DND-41 (cell line): ENCODE data around the gene LY6G5C.
A peak's percentile ranks its signal among the peaks of the same experiment; 100 is the strongest.

ENCODE experiments used
- ATAC-seq: fragments of 200-7000 bp; cut with Tn5 transposase; 3 replicates; pipeline ENCODE4 v1.9.1; 2021; ENCODE audit warnings: low read depth; ENCODE audit not compliant: insufficient read depth
- DNase-seq: peaks from one replicate; pipeline ENCODE4 v3.0.0-alpha.2; 2020
- H2AFZ ChIP-seq: 2 replicates; pipeline ENCODE4 v1.6.0; 2012; ENCODE audit warnings: low read depth, low read length
- H3K27ac ChIP-seq: 2 replicates; pipeline ENCODE4 v1.5.1; 2012; ENCODE audit warnings: low read length, inconsistent platforms
- H3K27me3 ChIP-seq: fragments of 200-600 bp; sonication (generic); 2 replicates; pipeline ENCODE4 v1.6.0; 2012; ENCODE audit warnings: low read length, mild to moderate bottlenecking, inconsistent platforms; ENCODE audit not compliant: insufficient read depth, poor library complexity
- H3K36me3 ChIP-seq: 2 replicates; pipeline ENCODE4 v1.5.1; 2012; ENCODE audit warnings: low read length, inconsistent platforms; ENCODE audit not compliant: insufficient read depth
- H3K4me1 ChIP-seq: 2 replicates; pipeline ENCODE4 v1.5.1; 2012; ENCODE audit warnings: mild to moderate bottlenecking, low read length; ENCODE audit not compliant: insufficient read depth
- H3K4me2 ChIP-seq: 2 replicates; pipeline ENCODE4 v1.6.0; 2012; ENCODE audit warnings: mild to moderate bottlenecking, moderate library complexity, low read length, inconsistent platforms; ENCODE audit not compliant: insufficient read depth
- H3K4me3 ChIP-seq, 2 experiments: fragments of 200-600 bp in 1 of 2; shearing (Covaris generic) in 1 of 2; 2 replicates each; pipeline ENCODE4 v1.5.1; 2012 to 2016; ENCODE audit warnings: inconsistent platforms in 2 of 2, low read length in 2 of 2, mild to moderate bottlenecking in 2 of 2, low read depth in 1 of 2, moderate library complexity in 1 of 2
- H3K79me2 ChIP-seq: 2 replicates; pipeline ENCODE4 v1.6.0; 2012; ENCODE audit warnings: low read length, inconsistent platforms; ENCODE audit not compliant: insufficient read depth
- H3K9ac ChIP-seq: 2 replicates; pipeline ENCODE4 v1.6.0; 2012; ENCODE audit warnings: low read depth, mild to moderate bottlenecking, inconsistent platforms, low read length, moderate library complexity
- H3K9me3 ChIP-seq: 2 replicates; pipeline ENCODE4 v1.5.1; 2012; ENCODE audit warnings: low read length, moderate library complexity, mild to moderate bottlenecking, inconsistent platforms; ENCODE audit not compliant: insufficient read depth, severe bottlenecking
- H4K20me1 ChIP-seq: 2 replicates; pipeline ENCODE4 v1.6.0; 2012; ENCODE audit warnings: low read length; ENCODE audit not compliant: insufficient read depth
- CTCF ChIP-seq: IDR thresholded peaks from 2 replicates; pipeline ENCODE4 v1.5.1; 2012; ENCODE audit warnings: borderline replicate concordance, low read length, moderate library complexity, mild to moderate bottlenecking; ENCODE audit not compliant: poor library complexity, severe bottlenecking; ENCODE audit errors: extremely low read depth
- EZH2 ChIP-seq: IDR thresholded peaks from 3 replicates; pipeline ENCODE4 v1.6.1; 2012; ENCODE audit warnings: borderline replicate concordance, low read depth, mild to moderate bottlenecking, moderate library complexity, low read length, inconsistent platforms; ENCODE audit not compliant: severe bottlenecking

The LY6G5C gene

GRCh38 chr6:31728767-31729514, 48.1 kb upstream of the LY6G5C start, which contains the start of gene DDAH2:
DDAH2 (minus strand) TSS chr6:31729299; CDS start chr6:31729161, 138 bp downstream.
- peaks cover 50% of the 10 kb centered on the region for H3K36me3 ChIP-seq
- TF ChIP-seq CTCF (peak; percentile 98), EZH2 (no peak)

GRCh38 chr6:31727717-31728671, 47.1 kb upstream of the LY6G5C start:
- DNase-seq (no peak), ATAC-seq (no peak)
- no peak overlapping the region for H3K9ac ChIP-seq
- H3K27me3 ChIP-seq = no peaks in the 10 kb centered on the region
- H3K79me2 ChIP-seq = peaks cover 4% of the 10 kb centered on the region; the same call in 1 of the 2 replicates
- no peak overlapping the region for H3K4me2 ChIP-seq
- no peak overlapping the region for H2AFZ ChIP-seq
- peaks cover 40% of the 10 kb centered on the region for H3K36me3 ChIP-seq
- H3K4me1 ChIP-seq = peaks cover 23% of the 10 kb centered on the region
- H3K4me3 ChIP-seq = no peak overlapping the region
- no peaks in the 10 kb centered on the region for H3K9me3 ChIP-seq
- TF ChIP-seq EZH2 (no peak), CTCF (no peak)
- H3K27ac ChIP-seq = no peak overlapping the region
- no peaks in the 10 kb centered on the region for H4K20me1 ChIP-seq

More at GRCh38 chr6:31728767-31729514, 48.1 kb upstream of the LY6G5C start, which contains the start of gene DDAH2:
- peak within 1 kb of the TSS; percentile 65 for H2AFZ ChIP-seq
- H4K20me1 ChIP-seq = peaks cover 8% of the 10 kb centered on the region
- peak within 1 kb of the TSS; percentile 92 for H3K4me2 ChIP-seq
- no peaks in the 10 kb centered on the region for H3K9me3 ChIP-seq
- ATAC-seq (peak; percentile 12), DNase-seq (no peak)
- peaks cover 24% of the 10 kb centered on the region for H3K4me1 ChIP-seq
- peak within 1 kb of the TSS; percentile 65 for H3K27ac ChIP-seq
- H3K4me3 ChIP-seq = peak within 1 kb of the TSS; percentile 46 to 70; a peak in 3 of 4 replicates
- peak within 1 kb of the TSS; percentile 69 for H3K9ac ChIP-seq
- H3K27me3 ChIP-seq = no peaks in the 10 kb centered on the region
- H3K79me2 ChIP-seq = peaks cover 8% of the 10 kb centered on the region

- Histone ChIP-seq H3K4me1 (peaks cover 23% of the 10 kb centered on the region), H3K27me3 (no peaks in the 10 kb centered on the region), H3K27ac (no peak overlapping the region), H3K9me3 (no peaks in the 10 kb centered on the region), H3K4me2 (no peak overlapping the region), H3K4me3 (no peak overlapping the region), H3K79me2 (peaks cover 4% of the 10 kb centered on the region; the same call in 1 of the 2 replicates), H4K20me1 (no peaks in the 10 kb centered on the region), H2AFZ (no peak overlapping the region), H3K36me3 (peaks cover 34% of the 10 kb centered on the region), H3K9ac (no peak overlapping the region)
- DNase-seq (no peak), ATAC-seq (no peak)
- TF ChIP-seq EZH2 (no peak), CTCF (no peak)
These were observed 46.3 kb upstream of the LY6G5C start for GRCh38 chr6:31727034-31727716.
